ENCODE results near the gene TTLL5.

TTLL5 gene

GRCh38 chr14:75724414-75725204 lies 63.6 kb downstream of the TTLL5 start:
- TF ChIP-seq, protein P1, sequence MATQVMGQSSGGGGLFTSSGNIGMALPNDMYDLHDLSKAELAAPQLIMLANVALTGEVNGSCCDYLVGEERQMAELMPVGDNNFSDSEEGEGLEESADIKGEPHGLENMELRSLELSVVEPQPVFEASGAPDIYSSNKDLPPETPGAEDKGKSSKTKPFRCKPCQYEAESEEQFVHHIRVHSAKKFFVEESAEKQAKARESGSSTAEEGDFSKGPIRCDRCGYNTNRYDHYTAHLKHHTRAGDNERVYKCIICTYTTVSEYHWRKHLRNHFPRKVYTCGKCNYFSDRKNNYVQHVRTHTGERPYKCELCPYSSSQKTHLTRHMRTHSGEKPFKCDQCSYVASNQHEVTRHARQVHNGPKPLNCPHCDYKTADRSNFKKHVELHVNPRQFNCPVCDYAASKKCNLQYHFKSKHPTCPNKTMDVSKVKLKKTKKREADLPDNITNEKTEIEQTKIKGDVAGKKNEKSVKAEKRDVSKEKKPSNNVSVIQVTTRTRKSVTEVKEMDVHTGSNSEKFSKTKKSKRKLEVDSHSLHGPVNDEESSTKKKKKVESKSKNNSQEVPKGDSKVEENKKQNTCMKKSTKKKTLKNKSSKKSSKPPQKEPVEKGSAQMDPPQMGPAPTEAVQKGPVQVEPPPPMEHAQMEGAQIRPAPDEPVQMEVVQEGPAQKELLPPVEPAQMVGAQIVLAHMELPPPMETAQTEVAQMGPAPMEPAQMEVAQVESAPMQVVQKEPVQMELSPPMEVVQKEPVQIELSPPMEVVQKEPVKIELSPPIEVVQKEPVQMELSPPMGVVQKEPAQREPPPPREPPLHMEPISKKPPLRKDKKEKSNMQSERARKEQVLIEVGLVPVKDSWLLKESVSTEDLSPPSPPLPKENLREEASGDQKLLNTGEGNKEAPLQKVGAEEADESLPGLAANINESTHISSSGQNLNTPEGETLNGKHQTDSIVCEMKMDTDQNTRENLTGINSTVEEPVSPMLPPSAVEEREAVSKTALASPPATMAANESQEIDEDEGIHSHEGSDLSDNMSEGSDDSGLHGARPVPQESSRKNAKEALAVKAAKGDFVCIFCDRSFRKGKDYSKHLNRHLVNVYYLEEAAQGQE (IDR thresholded peaks at IDR 0.05; ENCODE audit: low read depth) = no peak
- TF ChIP-seq ZBTB7A (IDR thresholded peaks at IDR 0.05; ENCODE audit: low read depth) = no peak

DNA sequence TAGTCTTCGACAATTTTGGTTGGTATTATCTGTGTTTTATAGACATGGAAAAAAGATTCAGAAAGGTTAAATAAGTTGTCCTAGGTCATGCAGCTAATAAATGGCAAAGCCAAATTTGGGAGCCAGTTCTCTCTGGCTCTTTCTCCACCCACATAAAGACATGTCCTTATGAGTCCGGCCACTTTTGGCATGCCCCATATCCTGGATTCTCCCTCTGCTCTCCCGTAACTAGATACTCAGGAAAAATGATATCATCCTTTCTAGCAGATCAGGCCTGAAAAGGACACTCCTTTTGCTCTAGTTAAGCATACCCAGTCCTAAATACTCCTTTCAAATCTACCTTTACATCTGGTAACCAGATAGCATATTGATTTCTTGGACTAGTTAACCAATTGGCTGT lies 64.4 kb downstream of the TTLL5 start:
- TF ChIP-seq USF1 (IDR thresholded peaks at IDR 0.05) (no peak), YY1 (IDR thresholded peaks at IDR 0.05; ENCODE audit: low read depth) (no peak), FOXM1 (IDR thresholded peaks at IDR 0.05; ENCODE audit: borderline replicate concordance, low read depth) (no peak), CEBPB (IDR thresholded peaks at IDR 0.05) (no peak), CREB1 (IDR thresholded peaks at IDR 0.05; ENCODE audit: low read depth) (no peak), RAD21 (IDR thresholded peaks at IDR 0.05; ENCODE audit: low read depth) (no peak), EP300 (IDR thresholded peaks at IDR 0.05; ENCODE audit: borderline replicate concordance) (no peak), TAF1 (IDR thresholded peaks at IDR 0.05; ENCODE audit: low read depth) (no peak), NFIC (IDR thresholded peaks at IDR 0.05) (no peak), TEAD4 (IDR thresholded peaks at IDR 0.05) (no peak), MAX (IDR thresholded peaks at IDR 0.05) (no peak), EGR1 (IDR thresholded peaks at IDR 0.05) (no peak), ZBTB7A (IDR thresholded peaks at IDR 0.05; ENCODE audit: low read depth) (no peak), TCF12 (IDR thresholded peaks at IDR 0.05; ENCODE audit: low read depth) (no peak)
- TF ChIP-seq, protein P1 (IDR thresholded peaks at IDR 0.05; ENCODE audit: low read depth) = no peak

GRCh38 chr14:75726321-75726720 lies 65.3 kb downstream of the TTLL5 start:
- TF ChIP-seq TCF12 (IDR thresholded peaks at IDR 0.05; ENCODE audit: low read depth) (no peak), CEBPB (IDR thresholded peaks at IDR 0.05) (no peak), FOXM1 (IDR thresholded peaks at IDR 0.05; ENCODE audit: borderline replicate concordance, low read depth) (no peak), TAF1 (IDR thresholded peaks at IDR 0.05; ENCODE audit: low read depth) (no peak), RAD21 (IDR thresholded peaks at IDR 0.05; ENCODE audit: low read depth) (no peak), ZBTB7A (IDR thresholded peaks at IDR 0.05; ENCODE audit: low read depth) (no peak), CREB1 (IDR thresholded peaks at IDR 0.05; ENCODE audit: low read depth) (no peak), MAX (IDR thresholded peaks at IDR 0.05) (no peak), YY1 (IDR thresholded peaks at IDR 0.05; ENCODE audit: low read depth) (no peak)

DNA sequence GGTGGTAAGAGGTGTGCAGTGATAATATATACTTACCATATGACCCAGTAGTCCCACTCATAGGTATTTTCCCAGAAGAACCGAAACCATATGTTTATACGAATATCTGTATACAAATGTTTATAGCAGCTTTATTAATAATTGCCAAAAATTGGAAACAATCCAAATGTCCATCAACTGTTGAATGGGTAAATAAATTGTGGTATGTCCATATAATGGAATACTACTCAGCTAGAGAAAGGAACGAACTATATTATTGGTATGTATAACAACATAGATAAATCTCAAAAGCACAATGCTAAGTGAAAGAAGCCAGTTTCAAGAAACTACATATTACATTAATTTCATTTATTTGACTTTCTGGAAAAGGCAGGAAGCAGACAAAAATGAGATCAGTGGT lies 66.1 kb downstream of the TTLL5 start:
- TF ChIP-seq EP300 (IDR thresholded peaks at IDR 0.05; ENCODE audit: borderline replicate concordance) (no peak), EGR1 (IDR thresholded peaks at IDR 0.05) (no peak), NFIC (IDR thresholded peaks at IDR 0.05) (no peak), YY1 (IDR thresholded peaks at IDR 0.05; ENCODE audit: low read depth) (no peak), TCF12 (IDR thresholded peaks at IDR 0.05; ENCODE audit: low read depth) (no peak)

- TF ChIP-seq NFIC (IDR thresholded peaks at IDR 0.05) (peak; percentile 65), EGR1 (IDR thresholded peaks at IDR 0.05) (no peak), CREB1 (IDR thresholded peaks at IDR 0.05; ENCODE audit: low read depth) (no peak)
Measured at GRCh38 chr14:75732888-75733287, 71.8 kb downstream of the TTLL5 start.

GRCh38 chr14:75734854-75735253 lies 73.8 kb downstream of the TTLL5 start:
- TF ChIP-seq ZBTB7A (IDR thresholded peaks at IDR 0.05; ENCODE audit: low read depth) = no peak
- no peak for TF ChIP-seq CREB1 (IDR thresholded peaks at IDR 0.05; ENCODE audit: low read depth)
- no peak for TF ChIP-seq TCF12 (IDR thresholded peaks at IDR 0.05; ENCODE audit: low read depth)
- no peak for TF ChIP-seq MAX (IDR thresholded peaks at IDR 0.05)
- no peak for TF ChIP-seq USF1 (IDR thresholded peaks at IDR 0.05)
- no peak for TF ChIP-seq EP300 (IDR thresholded peaks at IDR 0.05; ENCODE audit: borderline replicate concordance)
- TF ChIP-seq FOXM1 (IDR thresholded peaks at IDR 0.05; ENCODE audit: borderline replicate concordance, low read depth) = no peak
- no peak for TF ChIP-seq TAF1 (IDR thresholded peaks at IDR 0.05; ENCODE audit: low read depth)
